GM23248 (cell line): ENCODE data around the gene COPS6. TPM values are rescaled to one million over a fixed set of nuclear protein-coding genes. Genes with fewer than 3 reads are reported as not detected.

Source experiments
- DNase-seq: peaks from one replicate; pipeline ENCODE4 v3.0.0-alpha.2; 2015
- H2AFZ ChIP-seq: fragments of 200-600 bp; sonication (generic); 2 replicates; pipeline ENCODE4 v1.6.1; 2016; ENCODE audit warnings: antibody characterized with exemption
- H3F3A ChIP-seq: fragments of 200-600 bp; sonication (generic); 2 replicates; pipeline ENCODE4 v1.6.1; 2016; ENCODE audit warnings: mild to moderate bottlenecking, antibody characterized with exemption, mixed run types; ENCODE audit not compliant: insufficient read depth
- H3K27ac ChIP-seq: fragments of 200-600 bp; sonication (generic); 2 replicates; pipeline ENCODE4 v1.5.1; 2016; ENCODE audit warnings: mild to moderate bottlenecking
- H3K27me3 ChIP-seq: fragments of 200-600 bp; sonication (generic); replicated peaks from 2 replicates; pipeline ENCODE4 v1.6.1; 2016; ENCODE audit warnings: mild to moderate bottlenecking; ENCODE audit not compliant: insufficient read depth
- H3K36me3 ChIP-seq: fragments of 200-600 bp; sonication (generic); 2 replicates; pipeline ENCODE4 v1.6.1; 2016; ENCODE audit warnings: low read depth, mild to moderate bottlenecking
- H3K4me1 ChIP-seq: fragments of 200-600 bp; sonication (generic); 2 replicates; pipeline ENCODE4 v1.6.1; 2016; ENCODE audit warnings: mild to moderate bottlenecking; ENCODE audit not compliant: insufficient read depth
- H3K4me2 ChIP-seq: fragments of 200-600 bp; sonication (generic); one replicate; pipeline ENCODE4 v1.6.1; 2016; ENCODE audit warnings: mild to moderate bottlenecking; ENCODE audit not compliant: unreplicated experiment
- H3K4me3 ChIP-seq: fragments of 200-600 bp; sonication (generic); 2 replicates; pipeline ENCODE4 v1.5.1; 2016; ENCODE audit warnings: mild to moderate bottlenecking
- H3K79me2 ChIP-seq: fragments of 200-600 bp; sonication (generic); 2 replicates; pipeline ENCODE4 v1.6.1; 2016; ENCODE audit warnings: mild to moderate bottlenecking; ENCODE audit not compliant: insufficient read depth
- H3K9ac ChIP-seq: fragments of 200-600 bp; sonication (generic); 2 replicates; pipeline ENCODE4 v1.6.1; 2016; ENCODE audit warnings: mild to moderate bottlenecking
- H3K9me2 ChIP-seq: fragments of 200-600 bp; sonication (generic); 2 replicates; pipeline ENCODE4 v1.6.1; 2016; ENCODE audit warnings: mixed run types, mild to moderate bottlenecking, moderate library complexity; ENCODE audit not compliant: insufficient read depth
- H3K9me3 ChIP-seq: fragments of 200-600 bp; sonication (generic); one replicate; pipeline ENCODE4 v1.6.1; 2017; ENCODE audit warnings: low read depth
- H4K20me1 ChIP-seq: fragments of 200-600 bp; sonication (generic); 2 replicates; pipeline ENCODE4 v1.6.0; 2016; ENCODE audit not compliant: insufficient read depth
- EZH2 ChIP-seq: fragments of 200-600 bp; sonication (generic); IDR thresholded peaks from 2 replicates; pipeline ENCODE4 v1.6.1; 2018; ENCODE audit warnings: antibody characterized with exemption, mild to moderate bottlenecking; ENCODE audit not compliant: insufficient read depth, poor library complexity, severe bottlenecking
- EZH2phosphoT487 ChIP-seq: fragments of 200-600 bp; sonication (generic); IDR thresholded peaks from 2 replicates; pipeline ENCODE4 v1.6.1; 2018; ENCODE audit warnings: antibody characterized with exemption, moderate library complexity, mild to moderate bottlenecking, low read depth; ENCODE audit not compliant: insufficient read depth
- WGBS, 2 experiments: methylation state at CpG; one replicate each; pipeline ENCODE4 v1.1.6; 2015 to 2017; ENCODE audit warnings: low lambda C conversion rate in 2 of 2, low coverage in 1 of 2; ENCODE audit errors: missing lambda C conversion rate in 2 of 2; 5-methylcytosine and 5-hydroxymethylcytosine counted together
- in situ Hi-C: fragments of 300-500 bp; cut with MboI; formaldehyde crosslinking; loops from 2 replicates; pipeline ENCODE4 v1.15.0; 2020
- polyA plus RNA-seq: library from polyadenylated mRNA; unstranded; fragments of >200 nt; fragmentation: Nextera tagmentation; extraction: Ambion mirVana; gene quantifications from 2 replicates; pipeline ENCODE4 v1.2.1, GENCODE V29; 2016
- total RNA-seq: library from RNA; depleted of rRNA; stranded (reverse); fragments of >200 nt; shearing (Covaris generic); gene quantifications from 2 replicates; pipeline ENCODE4 v1.2.3, GENCODE V29; 2014

The COPS6 gene
- total and polyA plus RNA-seq, 2 experiments from 2014 or later: 79.1 to 214 TPM

- Histone ChIP-seq H2AFZ (no peak overlapping the region), H3K9me3 (no peaks in the 10 kb centered on the region), H3K4me2 (no peak overlapping the region), H3K9me2 (no peaks in the 10 kb centered on the region), H3K36me3 (peaks cover 9% of the 10 kb centered on the region), H3K9ac (no peak overlapping the region), H3K79me2 (no peaks in the 10 kb centered on the region), H3K4me1 (0 out of 2 replicates have a peak, but pooled peaks cover 7% of the 10 kb centered on the region), H4K20me1 (no peaks in the 10 kb centered on the region), H3K27ac (peak overlapping the region; percentile 27; the same call in 1 of the 2 replicates), H3F3A (peaks cover 18% of the 10 kb centered on the region; the same call in 1 of the 2 replicates), H3K27me3 (no peaks in the 10 kb centered on the region), H3K4me3 (no peak overlapping the region)
- DNase-seq: peak; percentile 49
- no peak for TF ChIP-seq EZH2
- TF ChIP-seq EZH2phosphoT487: no peak
- in situ Hi-C loops: no loop called here
- 32 to 42% methylated on average over 8 of the region's 8 CpGs for WGBS, 2 experiments
Measured at GRCh38 chr7:100065452-100066186, 23.1 kb upstream of the COPS6 start.

DNA sequence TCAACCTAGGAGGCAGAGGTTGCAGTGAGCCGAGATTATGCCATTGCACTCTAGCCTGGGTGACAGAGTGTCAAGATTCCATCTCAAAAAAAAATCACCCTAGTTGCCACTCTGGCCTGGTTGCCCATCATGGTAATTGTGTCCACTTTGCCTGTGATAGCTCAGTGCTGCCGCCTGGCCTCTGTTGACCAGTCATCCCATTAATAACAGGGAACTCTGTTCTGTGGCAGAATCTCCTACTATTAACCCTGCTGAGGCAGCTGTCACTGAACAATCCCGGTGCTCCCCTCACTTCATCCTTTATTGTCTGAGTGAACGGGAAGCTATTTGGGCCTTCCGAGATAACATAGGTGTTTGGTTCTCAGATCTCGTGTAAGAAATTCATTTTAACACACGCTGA lies 21.8 kb upstream of the COPS6 start:
- Histone ChIP-seq H3K36me3 (peaks cover 23% of the 10 kb centered on the region), H3K4me3 (no peak overlapping the region), H3K9me2 (no peaks in the 10 kb centered on the region), H3F3A (peaks cover 18% of the 10 kb centered on the region; the same call in 1 of the 2 replicates), H2AFZ (no peak overlapping the region), H3K79me2 (peaks cover 5% of the 10 kb centered on the region; the same call in 1 of the 2 replicates), H3K9me3 (peaks cover 2% of the 10 kb centered on the region), H4K20me1 (no peaks in the 10 kb centered on the region), H3K4me1 (0 out of 2 replicates have a peak, but pooled peaks cover 7% of the 10 kb centered on the region), H3K4me2 (no peak overlapping the region), H3K27me3 (no peaks in the 10 kb centered on the region), H3K9ac (no peak overlapping the region), H3K27ac (no peak overlapping the region)
- TF ChIP-seq EZH2 (no peak), EZH2phosphoT487 (no peak)
- DNase-seq: no peak
- in situ Hi-C loops: no loop called here
- WGBS, 2 experiments: 87 to 89% methylated on average over 7 of the region's 7 CpGs

- in situ Hi-C loops: no loop called here
- H3K9me3 ChIP-seq: peaks cover 4% of the 10 kb centered on the region
- DNase-seq: no peak
Measured at GRCh38 chr7:100069991-100070390, 18.8 kb upstream of the COPS6 start.

GRCh38 chr7:100071018-100071723 lies 17.6 kb upstream of the COPS6 start:
- no peak overlapping the region for H3K4me3 ChIP-seq
- H3K9me3 ChIP-seq: peaks cover 4% of the 10 kb centered on the region
- peaks cover 9% of the 10 kb centered on the region; the same call in 1 of the 2 replicates for H3F3A ChIP-seq
- no peak overlapping the region for H3K9ac ChIP-seq
- H3K4me1 ChIP-seq: 0 out of 2 replicates have a peak, but pooled peaks cover under 1% of the 10 kb centered on the region
- peaks cover 62% of the 10 kb centered on the region for H3K36me3 ChIP-seq
- no peak overlapping the region for H3K4me2 ChIP-seq
- TF ChIP-seq EZH2 (no peak), EZH2phosphoT487 (no peak)
- in situ Hi-C loops: no loop called here
- no peaks in the 10 kb centered on the region for H3K27me3 ChIP-seq
- H4K20me1 ChIP-seq: no peaks in the 10 kb centered on the region
- WGBS, 2 experiments: 98 to 99% methylated on average over 11 of the region's 11 CpGs
- H3K9me2 ChIP-seq: no peaks in the 10 kb centered on the region
- DNase-seq: no peak
- no peak overlapping the region for H2AFZ ChIP-seq
- H3K79me2 ChIP-seq: peaks cover 23% of the 10 kb centered on the region
- H3K27ac ChIP-seq: no peak overlapping the region

More at GRCh38 chr7:100069991-100070390, 18.8 kb upstream of the COPS6 start:
- 90 to 94% methylated on average over 5 of the region's 5 CpGs for WGBS, 2 experiments
- Histone ChIP-seq H3K9ac (no peak overlapping the region), H3K36me3 (peaks cover 53% of the 10 kb centered on the region), H3K4me2 (no peak overlapping the region), H3K27me3 (no peaks in the 10 kb centered on the region), H3K79me2 (peaks cover 11% of the 10 kb centered on the region; the same call in 1 of the 2 replicates), H3K4me1 (0 out of 2 replicates have a peak, but pooled peaks cover 7% of the 10 kb centered on the region), H4K20me1 (no peaks in the 10 kb centered on the region), H3F3A (peaks cover 18% of the 10 kb centered on the region; the same call in 1 of the 2 replicates), H3K27ac (no peak overlapping the region), H3K9me2 (no peaks in the 10 kb centered on the region), H3K4me3 (no peak overlapping the region), H2AFZ (no peak overlapping the region)
- TF ChIP-seq EZH2 (no peak), EZH2phosphoT487 (no peak)
